Esophagus muscularis mucosa (tissue), 4 donors: Measurements from ENCODE around the gene TFIP11. TPM values are rescaled to one million over a fixed set of nuclear protein-coding genes. Genes with fewer than 3 reads are reported as not detected.

ENCODE experiments used
- DNase-seq: peaks from one replicate; pipeline ENCODE4 v3.0.0-alpha.2; 2017; ENCODE audit errors: extremely low spot score
- H3K27ac ChIP-seq, 4 donors: fragments of 200-600 bp; sonication (generic); replicated peaks in 1 of 4; 1 replicate in 3 of 4; 2 replicates in 1 of 4; pipeline ENCODE4 v1.5.1; 2016 to 2019; ENCODE audit warnings: mild to moderate bottlenecking in 1 of 4
- H3K27me3 ChIP-seq, 4 donors: fragments of 200-600 bp; sonication (generic); one replicate each; pipeline versions ENCODE4 v1.5.1 to v1.6.0; 2016 to 2019
- H3K36me3 ChIP-seq, 4 donors: fragments of 200-600 bp; sonication (generic); one replicate each; pipeline ENCODE4 v1.5.1; 2016 to 2019
- H3K4me1 ChIP-seq, 4 donors: fragments of 200-600 bp; sonication (generic); one replicate each; pipeline ENCODE4 v1.5.1; 2016 to 2019
- H3K4me3 ChIP-seq, 4 donors: fragments of 200-600 bp; sonication (generic); 1 replicate in 2 of 4; 2 replicates in 2 of 4; pipeline ENCODE4 v1.5.1; 2016 to 2019; ENCODE audit warnings: mild to moderate bottlenecking in 4 of 4, moderate library complexity in 1 of 4
- H3K9me3 ChIP-seq, 4 donors: fragments of 200-600 bp; sonication (generic); 1 replicate in 3 of 4; 2 replicates in 1 of 4; pipeline ENCODE4 v1.5.1; 2016 to 2019
- EP300 ChIP-seq: sonication (generic); formaldehyde crosslinking; IDR thresholded peaks from one replicate; pipeline ENCODE4 v1.6.1; 2017; ENCODE audit warnings: antibody characterized with exemption
- POLR2A ChIP-seq: fragments of 450-650 bp; IDR thresholded peaks from one replicate; pipeline ENCODE4 v1.6.1; 2017; ENCODE audit warnings: antibody characterized with exemption, moderate library complexity, mild to moderate bottlenecking, low read depth
- POLR2AphosphoS5 ChIP-seq, 2 donors: sonication (generic); formaldehyde crosslinking; IDR thresholded peaks; one replicate each; pipeline ENCODE4 v1.6.1; 2017; ENCODE audit warnings: antibody characterized with exemption in 2 of 2
- WGBS: methylation state at CpG from one replicate; pipeline ENCODE4 v1.1.5; 2018; 5-methylcytosine and 5-hydroxymethylcytosine counted together
- intact Hi-C: fragments of 100-400 bp; cut with DNase I; formaldehyde crosslinking; loops from one replicate; pipeline ENCODE4 v1.15.1; 2023
- small RNA-seq, 3 donors: library from RNA; depleted of rRNA; stranded (forward); fragments of <200 nt; gene quantifications; one replicate each; pipeline ENCODE3, GENCODE V24; 2016
- total RNA-seq, 4 donors: library from RNA; depleted of rRNA; stranded (reverse); fragments of >200 nt; gene quantifications; one replicate each; pipeline versions ENCODE4 v1.1.0 to v1.2.1, GENCODE V29; 2016
- TF ChIP-seq, protein P1 (sequence below), 3 experiments: fragments of 200-600 bp in 2 of 3; fragments of 450-650 bp in 1 of 3; sonication (generic) in 2 of 3; IDR thresholded peaks; one replicate each; pipeline ENCODE4 v1.5.1; 2017 to 2019; ENCODE audit warnings: antibody characterized with exemption in 3 of 3, mild to moderate bottlenecking in 2 of 3, moderate library complexity in 1 of 3

TFIP11 gene
- total RNA-seq, 4 donors from 2014 or later = 17.9 to 23.5 (median 20.4) TPM

DNA sequence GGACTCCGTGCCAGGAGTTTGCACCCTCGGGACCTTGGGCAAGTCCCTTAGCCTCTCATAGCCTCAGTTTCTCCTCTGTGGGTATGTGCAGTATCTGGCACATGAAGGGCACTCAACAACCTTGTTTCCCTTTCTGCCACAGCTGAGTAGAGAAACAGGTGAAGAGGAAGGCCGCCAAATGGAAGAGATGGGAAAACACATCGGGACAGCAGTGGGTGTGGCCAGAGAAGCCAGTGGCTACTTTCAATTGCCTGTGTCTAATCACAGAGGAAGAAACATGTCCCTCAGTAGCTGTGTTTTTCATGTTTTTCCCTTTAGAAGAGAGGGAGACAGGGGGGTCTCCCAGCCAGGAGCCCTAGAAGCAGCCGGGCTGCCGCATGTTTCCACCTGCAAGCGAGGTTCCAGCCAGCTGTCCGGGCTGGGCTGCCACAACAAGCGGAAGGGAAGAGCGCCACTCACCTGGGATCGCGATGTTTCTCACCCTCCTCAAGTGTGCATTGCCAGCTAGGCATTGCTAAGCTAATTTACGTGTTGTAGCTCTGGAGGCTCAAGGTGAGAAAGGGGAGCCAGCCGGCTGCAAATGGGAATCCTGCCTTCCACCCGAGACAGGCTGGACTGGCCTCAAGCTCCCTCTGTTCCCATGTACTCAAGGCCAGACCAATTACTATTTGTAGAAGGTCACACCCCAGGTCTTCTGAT lies 66.5 kb downstream of the TFIP11 start:
- Histone ChIP-seq H3K36me3 (peaks cover 0 to 10% (median 8%) of the 10 kb centered on the region in 4 donors), H3K27me3 (no peaks in the 10 kb centered on the region), H3K4me3 (no peak overlapping the region), H3K27ac (no peak overlapping the region), H3K9me3 (no peaks in the 10 kb centered on the region), H3K4me1 (peaks cover 0 to 17% (median 9%) of the 10 kb centered on the region in 4 donors)
- TF ChIP-seq POLR2A = no peak
- TF ChIP-seq POLR2AphosphoS5 (IDR thresholded peaks at IDR 0.05) = no peak
- no peak for TF ChIP-seq EP300
- TF ChIP-seq, protein P1, sequence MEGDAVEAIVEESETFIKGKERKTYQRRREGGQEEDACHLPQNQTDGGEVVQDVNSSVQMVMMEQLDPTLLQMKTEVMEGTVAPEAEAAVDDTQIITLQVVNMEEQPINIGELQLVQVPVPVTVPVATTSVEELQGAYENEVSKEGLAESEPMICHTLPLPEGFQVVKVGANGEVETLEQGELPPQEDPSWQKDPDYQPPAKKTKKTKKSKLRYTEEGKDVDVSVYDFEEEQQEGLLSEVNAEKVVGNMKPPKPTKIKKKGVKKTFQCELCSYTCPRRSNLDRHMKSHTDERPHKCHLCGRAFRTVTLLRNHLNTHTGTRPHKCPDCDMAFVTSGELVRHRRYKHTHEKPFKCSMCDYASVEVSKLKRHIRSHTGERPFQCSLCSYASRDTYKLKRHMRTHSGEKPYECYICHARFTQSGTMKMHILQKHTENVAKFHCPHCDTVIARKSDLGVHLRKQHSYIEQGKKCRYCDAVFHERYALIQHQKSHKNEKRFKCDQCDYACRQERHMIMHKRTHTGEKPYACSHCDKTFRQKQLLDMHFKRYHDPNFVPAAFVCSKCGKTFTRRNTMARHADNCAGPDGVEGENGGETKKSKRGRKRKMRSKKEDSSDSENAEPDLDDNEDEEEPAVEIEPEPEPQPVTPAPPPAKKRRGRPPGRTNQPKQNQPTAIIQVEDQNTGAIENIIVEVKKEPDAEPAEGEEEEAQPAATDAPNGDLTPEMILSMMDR (IDR thresholded peaks at IDR 0.05) = no peak
- no peak for DNase-seq
- WGBS = 82% methylated on average over 15 of the region's 15 CpGs
- intact Hi-C loops = no loop called here

DNA sequence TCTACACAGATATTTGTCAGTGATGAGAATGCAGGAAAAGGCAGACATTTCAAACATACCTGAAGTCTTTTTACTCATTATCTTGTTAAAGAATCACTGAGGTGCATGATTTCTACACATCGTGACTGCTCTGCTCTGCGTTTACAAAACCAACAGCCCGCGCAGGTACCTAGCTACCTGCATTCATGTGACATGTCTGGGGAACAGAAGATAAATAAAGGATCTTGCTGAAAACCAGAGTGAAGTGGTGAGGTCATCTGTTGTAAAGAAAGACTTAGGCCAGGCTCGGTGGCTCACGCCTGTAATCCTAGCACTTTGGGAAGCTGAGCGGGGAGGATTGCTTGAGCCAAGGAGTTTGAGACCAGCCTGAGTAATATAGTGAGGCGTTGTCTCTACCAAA lies 67.5 kb downstream of the TFIP11 start:
- intact Hi-C loops = no loop called here
- H3K27me3 ChIP-seq = no peaks in the 10 kb centered on the region
- 90% methylated on average over 8 of the region's 8 CpGs for WGBS

DNA sequence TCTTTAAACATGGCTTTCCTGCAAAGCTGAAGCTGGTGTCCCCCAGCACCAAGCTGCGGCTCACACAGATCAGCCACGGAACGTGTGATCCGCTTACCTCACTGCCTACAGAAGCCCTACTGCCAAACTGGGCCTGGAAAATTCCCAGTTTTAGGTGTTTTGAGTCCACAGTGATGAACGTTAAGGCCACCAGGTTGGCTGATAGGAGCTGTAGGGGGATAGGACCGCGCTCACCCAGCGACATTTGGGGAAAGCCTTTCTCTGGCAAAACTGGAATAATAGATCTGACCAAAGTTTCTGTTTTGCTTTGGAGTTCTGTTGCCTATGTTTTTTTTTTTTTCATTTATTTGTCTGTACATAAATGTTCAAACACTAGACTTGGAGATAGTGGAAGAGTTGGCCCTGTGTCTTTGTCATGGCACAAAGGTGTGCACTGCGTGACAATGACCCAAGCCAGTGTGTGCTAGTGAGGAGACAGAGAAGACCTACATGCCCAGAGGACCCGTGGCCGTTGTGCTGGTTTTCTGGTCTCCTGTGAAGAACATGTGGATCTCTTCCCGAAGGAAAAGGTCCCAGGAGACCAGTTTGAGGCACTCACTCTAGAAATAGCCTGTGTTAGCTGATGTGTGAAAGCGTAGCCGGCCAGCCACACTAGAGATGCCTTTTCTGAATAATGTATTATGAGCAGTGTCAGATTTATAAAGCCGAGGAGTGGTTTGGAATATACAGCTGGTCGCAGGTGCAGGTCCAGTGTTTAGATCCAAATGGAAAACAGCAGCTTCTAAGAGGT lies 68.2 kb downstream of the TFIP11 start:
- WGBS = 84% methylated on average over 14 of the region's 16 CpGs
- DNase-seq = no peak
- Histone ChIP-seq H3K27me3 (no peaks in the 10 kb centered on the region), H3K4me1 (peaks cover 0 to 17% (median 9%) of the 10 kb centered on the region in 4 donors), H3K36me3 (no peaks in the 10 kb centered on the region), H3K9me3 (no peaks in the 10 kb centered on the region), H3K4me3 (no peak overlapping the region), H3K27ac (no peak overlapping the region)
- intact Hi-C loops = no loop called here
- TF ChIP-seq, protein P1 (IDR thresholded peaks at IDR 0.05) = no peak
- no peak for TF ChIP-seq EP300
- no peak for TF ChIP-seq POLR2AphosphoS5 (IDR thresholded peaks at IDR 0.05)
- TF ChIP-seq POLR2A = no peak

More for the DNA sequence above, 67.5 kb downstream of the TFIP11 start:
- TF ChIP-seq EP300 (no peak), POLR2A (no peak), POLR2AphosphoS5 (IDR thresholded peaks at IDR 0.05) (no peak)
- TF ChIP-seq, protein P1 (IDR thresholded peaks at IDR 0.05) = no peak
- no peaks in the 10 kb centered on the region for H3K9me3 ChIP-seq
- H3K4me1 ChIP-seq = peaks cover 0 to 17% (median 9%) of the 10 kb centered on the region in 4 donors
- no peak for DNase-seq
- H3K27ac ChIP-seq = no peak overlapping the region
- peaks cover 0 to under 1% (median 0%) of the 10 kb centered on the region in 4 donors for H3K36me3 ChIP-seq
- H3K4me3 ChIP-seq = no peak overlapping the region

DNA sequence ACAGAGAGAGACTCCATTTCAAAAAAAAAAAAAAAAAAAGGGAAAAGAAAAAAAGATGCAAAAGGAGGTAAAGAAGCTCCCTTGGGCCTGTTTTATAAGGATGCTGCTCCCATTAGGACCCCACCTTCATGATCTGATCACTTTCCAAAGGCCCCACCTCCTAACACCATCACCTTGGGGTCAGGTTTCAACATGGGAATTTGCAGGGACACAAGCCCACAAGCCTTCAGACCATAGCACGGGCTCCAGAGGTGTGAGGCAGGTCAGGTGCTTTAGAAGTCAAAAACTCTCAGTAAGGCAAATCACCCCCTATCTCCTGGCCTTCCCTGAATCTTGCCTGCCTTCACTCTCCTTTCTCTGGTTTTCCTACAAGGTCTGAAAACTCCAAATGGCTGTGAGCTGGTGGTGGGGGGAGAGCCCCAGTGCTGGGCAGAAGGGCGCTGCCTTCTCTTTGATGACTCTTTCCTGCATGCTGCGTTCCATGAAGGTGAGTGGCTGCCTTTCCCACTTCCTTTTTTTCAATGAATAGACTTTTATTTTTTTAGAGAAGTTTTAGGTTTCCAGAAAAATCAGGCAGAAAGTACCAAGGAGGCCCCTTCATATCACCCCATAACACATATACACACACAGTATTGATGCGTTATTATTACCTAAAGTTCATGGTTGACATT lies 70.1 kb downstream of the TFIP11 start:
- intact Hi-C loops = no loop called here
- Histone ChIP-seq H3K36me3 (no peaks in the 10 kb centered on the region), H3K27ac (no peak overlapping the region), H3K4me3 (no peak overlapping the region), H3K4me1 (peaks cover 0 to under 1% (median 0%) of the 10 kb centered on the region in 4 donors), H3K27me3 (no peaks in the 10 kb centered on the region), H3K9me3 (no peaks in the 10 kb centered on the region)
- 81% methylated on average over 4 of the region's 4 CpGs for WGBS
- TF ChIP-seq POLR2A (no peak), POLR2AphosphoS5 (IDR thresholded peaks at IDR 0.05) (no peak), EP300 (no peak)
- TF ChIP-seq, protein P1 (IDR thresholded peaks at IDR 0.05) = no peak
- no peak for DNase-seq

Small RNA genes lying within 50 kb of the gene (small RNA-seq; reads per million reads assigned to genes)
- gene MIR548J = 0 reads per million in 3 donors

Other genes starting within 250 kb of the TFIP11 start
- gene ASPHD2, start 83.2 kb downstream of the TFIP11 start, total RNA-seq = 1 to 10 TPM in 2 of 4 donors, under 1 TPM in 2; 0.42 to 1.1 (median 0.88) TPM
- 10 to 100 TPM; 15.4 to 17.9 (median 17.5) TPM for gene HPS4, start 28.7 kb downstream of the TFIP11 start, total RNA-seq
- 10 to 100 TPM; 12.7 to 20.5 (median 15.2) TPM for gene SRRD, start 28.6 kb downstream of the TFIP11 start, total RNA-seq
- 10 to 100 TPM; 22.0 to 30.9 (median 28.7) TPM for gene TPST2, start 77.7 kb upstream of the TFIP11 start, total RNA-seq
- gene CRYBB1, start 105.6 kb upstream of the TFIP11 start, total RNA-seq = under 1 TPM in 3 of 4 donors, not detected in 1; 0.33 to 0.86 (median 0.83) TPM
- gene CRYBA4, start 109.5 kb upstream of the TFIP11 start, total RNA-seq = not detected
- gene MIAT, start 145.1 kb upstream of the TFIP11 start, total RNA-seq = 1 to 10 TPM in 1 of 4 donors, under 1 TPM in 3; 0.19 to 1.2 (median 0.38) TPM